Measurements from ENCODE around the gene TSBP1. TPM values are rescaled to one million over a fixed set of nuclear protein-coding genes. Genes with fewer than 3 reads are reported as not detected.

The TSBP1 gene
- total and polyA plus RNA-seq, 2 of the 13 experiments (the other 11 are each of a cell fraction or from before 2014, with no cell fraction given): not detected

DNA sequence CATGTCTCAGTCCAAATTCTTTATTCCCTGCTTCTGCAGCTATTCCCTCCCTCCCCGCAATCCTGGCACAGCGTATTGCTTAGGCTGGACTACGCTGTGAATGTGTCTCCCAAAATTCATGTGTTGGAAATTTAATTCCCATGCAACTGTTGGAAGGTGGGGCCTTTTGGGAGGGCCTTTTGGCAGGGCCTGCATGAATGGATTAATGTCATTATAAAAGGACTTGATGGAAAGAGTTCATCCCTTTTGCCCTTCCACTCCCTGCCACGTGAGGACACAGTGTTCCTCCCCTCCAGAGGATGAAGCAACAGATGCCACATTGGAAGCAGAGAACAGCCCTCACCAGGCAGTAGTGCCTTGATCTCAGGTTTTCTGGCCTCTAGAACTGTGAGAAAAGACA lies 127.4 kb downstream of the TSBP1 start:
- 57% methylated on average over 4 of the region's 4 CpGs for WGBS (ENCODE audit: low lambda C conversion rate)
- no TSS peak for BruUV-seq (replicated peaks)
- POLR2A ChIA-PET: no interaction called here
- no peaks in the 10 kb centered on the region for H3K79me2 ChIP-seq (ENCODE audit: insufficient read depth, low read length)
- no peaks in the 10 kb centered on the region for H4K20me1 ChIP-seq (ENCODE audit: insufficient read depth, low read length)
- CTCF ChIA-PET (ENCODE audit: low intra/inter-chr PET ratio, low total read pairs): interaction anchor here (1.3 to 2.1 kb wide), 3 partner anchors 11 to 170 kb away, joined by 4 to 10 read pairs (median 5); no protein-coding TSS in a partner anchor
- H3K9me3 ChIP-seq (ENCODE audit: low read length): peaks cover 6% of the 10 kb centered on the region; the same call in 1 of the 2 replicates
- H3K4me3 ChIP-seq (replicated peaks in 1 of 3; ENCODE audit: insufficient read depth in 1 of 3, low read depth in 2 of 3, low read length in 3 of 3): no peak overlapping the region
- H3K4me1 ChIP-seq (ENCODE audit: insufficient read depth, low read length): no peaks in the 10 kb centered on the region
- peaks cover 0 to 27% of the 10 kb centered on the region in 2 experiments; a peak in 3 of 5 replicates for H3K27me3 ChIP-seq (ENCODE audit: control insufficient read depth in 1 of 2, insufficient read depth in 2 of 2, low read length in 2 of 2)
- in situ Hi-C loops (cut with HindIII; ENCODE audit: extremely low pct_ligation_motif_present, low pct_unique_long_range_greater_than_20kb): loop anchor here (10.0 kb wide), 1 partner anchor 551 kb away; no protein-coding TSS in a partner anchor
- no peak overlapping the region for H3K4me2 ChIP-seq (ENCODE audit: low read depth, low read length)
- ATAC-seq (peak; percentile 19; the same call in 1 of the 3 replicates), DNase-seq (ENCODE audit: low spot score) (no peak), FAIRE-seq (no peak)
- no peak overlapping the region for H3K27ac ChIP-seq (ENCODE audit: extremely low read length, insufficient read depth, low read length)
- no peak overlapping the region for H3K9ac ChIP-seq (ENCODE audit: insufficient read depth, low read depth, low read length)
- H2AFZ ChIP-seq (ENCODE audit: low read length): no peak overlapping the region
- intact Hi-C loops (cut with micrococcal nuclease; ENCODE audit: unreplicated experiment): loop anchor here (10.0 kb wide), 2 partner anchors 451 to 551 kb away; no protein-coding TSS in a partner anchor
- no peaks in the 10 kb centered on the region for H3K36me3 ChIP-seq (replicated peaks in 1 of 2; ENCODE audit: control insufficient read depth in 1 of 2, insufficient read depth in 2 of 2, low read length in 2 of 2)
- TF ChIP-seq, protein P1, sequence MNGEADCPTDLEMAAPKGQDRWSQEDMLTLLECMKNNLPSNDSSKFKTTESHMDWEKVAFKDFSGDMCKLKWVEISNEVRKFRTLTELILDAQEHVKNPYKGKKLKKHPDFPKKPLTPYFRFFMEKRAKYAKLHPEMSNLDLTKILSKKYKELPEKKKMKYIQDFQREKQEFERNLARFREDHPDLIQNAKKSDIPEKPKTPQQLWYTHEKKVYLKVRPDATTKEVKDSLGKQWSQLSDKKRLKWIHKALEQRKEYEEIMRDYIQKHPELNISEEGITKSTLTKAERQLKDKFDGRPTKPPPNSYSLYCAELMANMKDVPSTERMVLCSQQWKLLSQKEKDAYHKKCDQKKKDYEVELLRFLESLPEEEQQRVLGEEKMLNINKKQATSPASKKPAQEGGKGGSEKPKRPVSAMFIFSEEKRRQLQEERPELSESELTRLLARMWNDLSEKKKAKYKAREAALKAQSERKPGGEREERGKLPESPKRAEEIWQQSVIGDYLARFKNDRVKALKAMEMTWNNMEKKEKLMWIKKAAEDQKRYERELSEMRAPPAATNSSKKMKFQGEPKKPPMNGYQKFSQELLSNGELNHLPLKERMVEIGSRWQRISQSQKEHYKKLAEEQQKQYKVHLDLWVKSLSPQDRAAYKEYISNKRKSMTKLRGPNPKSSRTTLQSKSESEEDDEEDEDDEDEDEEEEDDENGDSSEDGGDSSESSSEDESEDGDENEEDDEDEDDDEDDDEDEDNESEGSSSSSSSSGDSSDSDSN (CRISPR knock-in tag; IDR thresholded peaks at IDR 0.05): no peak
- no peak for TF ChIP-seq YEATS2 (CRISPR knock-in tag; IDR thresholded peaks at IDR 0.05; ENCODE audit: borderline replicate concordance)
- TF ChIP-seq, protein P2, sequence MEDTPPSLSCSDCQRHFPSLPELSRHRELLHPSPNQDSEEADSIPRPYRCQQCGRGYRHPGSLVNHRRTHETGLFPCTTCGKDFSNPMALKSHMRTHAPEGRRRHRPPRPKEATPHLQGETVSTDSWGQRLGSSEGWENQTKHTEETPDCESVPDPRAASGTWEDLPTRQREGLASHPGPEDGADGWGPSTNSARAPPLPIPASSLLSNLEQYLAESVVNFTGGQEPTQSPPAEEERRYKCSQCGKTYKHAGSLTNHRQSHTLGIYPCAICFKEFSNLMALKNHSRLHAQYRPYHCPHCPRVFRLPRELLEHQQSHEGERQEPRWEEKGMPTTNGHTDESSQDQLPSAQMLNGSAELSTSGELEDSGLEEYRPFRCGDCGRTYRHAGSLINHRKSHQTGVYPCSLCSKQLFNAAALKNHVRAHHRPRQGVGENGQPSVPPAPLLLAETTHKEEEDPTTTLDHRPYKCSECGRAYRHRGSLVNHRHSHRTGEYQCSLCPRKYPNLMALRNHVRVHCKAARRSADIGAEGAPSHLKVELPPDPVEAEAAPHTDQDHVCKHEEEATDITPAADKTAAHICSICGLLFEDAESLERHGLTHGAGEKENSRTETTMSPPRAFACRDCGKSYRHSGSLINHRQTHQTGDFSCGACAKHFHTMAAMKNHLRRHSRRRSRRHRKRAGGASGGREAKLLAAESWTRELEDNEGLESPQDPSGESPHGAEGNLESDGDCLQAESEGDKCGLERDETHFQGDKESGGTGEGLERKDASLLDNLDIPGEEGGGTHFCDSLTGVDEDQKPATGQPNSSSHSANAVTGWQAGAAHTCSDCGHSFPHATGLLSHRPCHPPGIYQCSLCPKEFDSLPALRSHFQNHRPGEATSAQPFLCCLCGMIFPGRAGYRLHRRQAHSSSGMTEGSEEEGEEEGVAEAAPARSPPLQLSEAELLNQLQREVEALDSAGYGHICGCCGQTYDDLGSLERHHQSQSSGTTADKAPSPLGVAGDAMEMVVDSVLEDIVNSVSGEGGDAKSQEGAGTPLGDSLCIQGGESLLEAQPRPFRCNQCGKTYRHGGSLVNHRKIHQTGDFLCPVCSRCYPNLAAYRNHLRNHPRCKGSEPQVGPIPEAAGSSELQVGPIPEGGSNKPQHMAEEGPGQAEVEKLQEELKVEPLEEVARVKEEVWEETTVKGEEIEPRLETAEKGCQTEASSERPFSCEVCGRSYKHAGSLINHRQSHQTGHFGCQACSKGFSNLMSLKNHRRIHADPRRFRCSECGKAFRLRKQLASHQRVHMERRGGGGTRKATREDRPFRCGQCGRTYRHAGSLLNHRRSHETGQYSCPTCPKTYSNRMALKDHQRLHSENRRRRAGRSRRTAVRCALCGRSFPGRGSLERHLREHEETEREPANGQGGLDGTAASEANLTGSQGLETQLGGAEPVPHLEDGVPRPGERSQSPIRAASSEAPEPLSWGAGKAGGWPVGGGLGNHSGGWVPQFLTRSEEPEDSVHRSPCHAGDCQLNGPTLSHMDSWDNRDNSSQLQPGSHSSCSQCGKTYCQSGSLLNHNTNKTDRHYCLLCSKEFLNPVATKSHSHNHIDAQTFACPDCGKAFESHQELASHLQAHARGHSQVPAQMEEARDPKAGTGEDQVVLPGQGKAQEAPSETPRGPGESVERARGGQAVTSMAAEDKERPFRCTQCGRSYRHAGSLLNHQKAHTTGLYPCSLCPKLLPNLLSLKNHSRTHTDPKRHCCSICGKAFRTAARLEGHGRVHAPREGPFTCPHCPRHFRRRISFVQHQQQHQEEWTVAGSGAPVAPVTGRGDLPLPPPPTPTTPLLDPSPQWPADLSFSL (CRISPR knock-in tag; IDR thresholded peaks at IDR 0.05): no peak
- TF ChIP-seq ZSCAN30 (CRISPR knock-in tag; IDR thresholded peaks at IDR 0.05): no peak
- TF ChIP-seq ZNF746 (CRISPR knock-in tag; IDR thresholded peaks at IDR 0.05): no peak
- TF ChIP-seq GATA4 (IDR thresholded peaks at IDR 0.05; ENCODE audit: borderline replicate concordance, low read depth): no peak
- TF ChIP-seq, protein P3, sequence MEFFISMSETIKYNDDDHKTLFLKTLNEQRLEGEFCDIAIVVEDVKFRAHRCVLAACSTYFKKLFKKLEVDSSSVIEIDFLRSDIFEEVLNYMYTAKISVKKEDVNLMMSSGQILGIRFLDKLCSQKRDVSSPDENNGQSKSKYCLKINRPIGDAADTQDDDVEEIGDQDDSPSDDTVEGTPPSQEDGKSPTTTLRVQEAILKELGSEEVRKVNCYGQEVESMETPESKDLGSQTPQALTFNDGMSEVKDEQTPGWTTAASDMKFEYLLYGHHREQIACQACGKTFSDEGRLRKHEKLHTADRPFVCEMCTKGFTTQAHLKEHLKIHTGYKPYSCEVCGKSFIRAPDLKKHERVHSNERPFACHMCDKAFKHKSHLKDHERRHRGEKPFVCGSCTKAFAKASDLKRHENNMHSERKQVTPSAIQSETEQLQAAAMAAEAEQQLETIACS (CRISPR knock-in tag; IDR thresholded peaks at IDR 0.05): no peak
- no peak for TF ChIP-seq MIER3 (CRISPR knock-in tag; IDR thresholded peaks at IDR 0.05; ENCODE audit: borderline replicate concordance)
- TF ChIP-seq, protein P4, sequence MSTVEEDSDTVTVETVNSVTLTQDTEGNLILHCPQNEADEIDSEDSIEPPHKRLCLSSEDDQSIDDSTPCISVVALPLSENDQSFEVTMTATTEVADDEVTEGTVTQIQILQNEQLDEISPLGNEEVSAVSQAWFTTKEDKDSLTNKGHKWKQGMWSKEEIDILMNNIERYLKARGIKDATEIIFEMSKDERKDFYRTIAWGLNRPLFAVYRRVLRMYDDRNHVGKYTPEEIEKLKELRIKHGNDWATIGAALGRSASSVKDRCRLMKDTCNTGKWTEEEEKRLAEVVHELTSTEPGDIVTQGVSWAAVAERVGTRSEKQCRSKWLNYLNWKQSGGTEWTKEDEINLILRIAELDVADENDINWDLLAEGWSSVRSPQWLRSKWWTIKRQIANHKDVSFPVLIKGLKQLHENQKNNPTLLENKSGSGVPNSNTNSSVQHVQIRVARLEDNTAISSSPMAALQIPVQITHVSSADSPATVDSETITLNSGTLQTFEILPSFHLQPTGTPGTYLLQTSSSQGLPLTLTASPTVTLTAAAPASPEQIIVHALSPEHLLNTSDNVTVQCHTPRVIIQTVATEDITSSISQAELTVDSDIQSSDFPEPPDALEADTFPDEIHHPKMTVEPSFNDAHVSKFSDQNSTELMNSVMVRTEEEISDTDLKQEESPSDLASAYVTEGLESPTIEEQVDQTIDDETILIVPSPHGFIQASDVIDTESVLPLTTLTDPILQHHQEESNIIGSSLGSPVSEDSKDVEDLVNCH (CRISPR knock-in tag; IDR thresholded peaks at IDR 0.05): no peak

Data from HepG2 (cell line).